ENCODE measurements around the gene PLPPR1.

PLPPR1 gene

DNA sequence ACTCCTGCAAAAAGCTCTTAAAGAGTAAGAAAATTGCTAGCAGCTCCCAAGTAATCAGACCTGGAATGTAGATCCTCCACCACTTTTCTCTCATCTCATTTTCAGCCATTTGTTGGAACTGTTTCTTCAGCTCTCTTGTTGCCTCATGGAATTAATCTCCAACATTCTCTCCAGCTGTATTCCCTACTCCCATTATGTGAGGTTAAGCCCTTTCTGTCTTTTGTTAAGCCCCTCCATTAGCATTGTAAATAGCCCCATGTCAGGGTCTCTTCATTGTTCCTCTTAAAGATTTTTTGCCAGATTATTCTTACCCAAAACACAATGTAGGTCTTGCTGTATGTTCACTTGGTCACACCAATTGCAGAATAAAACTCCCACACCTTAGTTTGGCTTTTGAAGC, 119.8 kb downstream of the PLPPR1 start:
- H3K14ac ChIP-seq (ENCODE audit: low read length), result no peak overlapping the region
- H2BK120ac ChIP-seq (ENCODE audit: insufficient read depth, low read length, poor library complexity), result no peak overlapping the region
- H3K27ac ChIP-seq (ENCODE audit: low read depth, low read length), result no peak overlapping the region
- H3K9me3 ChIP-seq (ENCODE audit: insufficient read depth, low read depth, low read length), result no peaks in the 10 kb centered on the region
- no peaks in the 10 kb centered on the region for H3K4me1 ChIP-seq (ENCODE audit: control insufficient read depth in 1 of 2, insufficient read depth in 2 of 2, low read length in 2 of 2)
- H3K79me1 ChIP-seq (ENCODE audit: low read length), result no peaks in the 10 kb centered on the region
- H3K4me3 ChIP-seq (ENCODE audit: low read depth, low read length), result no peak overlapping the region
- H4K8ac ChIP-seq (ENCODE audit: low read depth, low read length), result no peak overlapping the region
- no peak overlapping the region for H4K12ac ChIP-seq (ENCODE audit: low read depth, low read length)
- no peak overlapping the region for H2BK12ac ChIP-seq (ENCODE audit: low read length)
- H2AK5ac ChIP-seq (ENCODE audit: low read length), result no peak overlapping the region
- no peak overlapping the region for H3K4me2 ChIP-seq (ENCODE audit: low read length)
- H3K23ac ChIP-seq (ENCODE audit: low read length), result no peak overlapping the region
- no peak overlapping the region for H2AFZ ChIP-seq (ENCODE audit: insufficient read depth, low read length, poor library complexity)
- H3K4ac ChIP-seq (ENCODE audit: low read depth, low read length), result no peak overlapping the region
- no peak overlapping the region for H2BK5ac ChIP-seq (ENCODE audit: low read depth, low read length, poor library complexity)
- no peak overlapping the region for H4K91ac ChIP-seq (ENCODE audit: low read depth, low read length)
- H3K27me3 ChIP-seq (ENCODE audit: insufficient read depth, low read length), result no peaks in the 10 kb centered on the region
- H3K18ac ChIP-seq (ENCODE audit: low read length), result no peak overlapping the region
- H3K36me3 ChIP-seq (ENCODE audit: control insufficient read depth in 1 of 2, insufficient read depth in 2 of 2, low read length in 2 of 2), result no peaks in the 10 kb centered on the region
- no peaks in the 10 kb centered on the region for H3K79me2 ChIP-seq (ENCODE audit: control insufficient read depth, insufficient read depth, low read length, poor library complexity)
- H3K9ac ChIP-seq (ENCODE audit: low read length), result no peak overlapping the region
- DNase-seq, result no peak

- Histone ChIP-seq H3K4me1 (ENCODE audit: control insufficient read depth in 1 of 2, insufficient read depth in 2 of 2, low read length in 2 of 2) (no peaks in the 10 kb centered on the region), H4K8ac (ENCODE audit: low read depth, low read length) (no peak overlapping the region), H2AK5ac (ENCODE audit: low read length) (no peak overlapping the region), H3K79me2 (ENCODE audit: control insufficient read depth, insufficient read depth, low read length, poor library complexity) (no peaks in the 10 kb centered on the region), H3K27me3 (ENCODE audit: insufficient read depth, low read length) (no peaks in the 10 kb centered on the region), H3K36me3 (ENCODE audit: control insufficient read depth in 1 of 2, insufficient read depth in 2 of 2, low read length in 2 of 2) (no peaks in the 10 kb centered on the region), H3K4me3 (ENCODE audit: low read depth, low read length) (no peak overlapping the region), H3K9me3 (ENCODE audit: insufficient read depth, low read depth, low read length) (no peaks in the 10 kb centered on the region), H3K4me2 (ENCODE audit: low read length) (no peak overlapping the region), H2BK120ac (ENCODE audit: insufficient read depth, low read length, poor library complexity) (no peak overlapping the region), H4K91ac (ENCODE audit: low read depth, low read length) (no peak overlapping the region), H3K79me1 (ENCODE audit: low read length) (no peaks in the 10 kb centered on the region), H3K9ac (ENCODE audit: low read length) (no peak overlapping the region), H2BK12ac (ENCODE audit: low read length) (no peak overlapping the region), H2AFZ (ENCODE audit: insufficient read depth, low read length, poor library complexity) (no peak overlapping the region), H3K18ac (ENCODE audit: low read length) (no peak overlapping the region), H4K12ac (ENCODE audit: low read depth, low read length) (no peak overlapping the region), H3K14ac (ENCODE audit: low read length) (no peak overlapping the region), H2BK5ac (ENCODE audit: low read depth, low read length, poor library complexity) (no peak overlapping the region), H3K23ac (ENCODE audit: low read length) (no peak overlapping the region), H3K27ac (ENCODE audit: low read depth, low read length) (no peak overlapping the region), H3K4ac (ENCODE audit: low read depth, low read length) (no peak overlapping the region)
- no CpG with 5 or more reads among the region's 3 CpGs for WGBS (ENCODE audit: extremely low coverage, insufficient coverage, insufficient read length)
- DNase-seq, result no peak
Observed at GRCh38 chr9:101158361-101158760, 129.8 kb downstream of the PLPPR1 start.

GRCh38 chr9:101162231-101162630, 133.7 kb downstream of the PLPPR1 start:
- no peak overlapping the region for H3K4me2 ChIP-seq (ENCODE audit: low read length)
- no peak overlapping the region for H2AFZ ChIP-seq (ENCODE audit: insufficient read depth, low read length, poor library complexity)
- DNase-seq, result no peak
- no peak overlapping the region for H3K27ac ChIP-seq (ENCODE audit: low read depth, low read length)
- no peak overlapping the region for H3K4me3 ChIP-seq (ENCODE audit: low read depth, low read length)
- no peak overlapping the region for H3K9ac ChIP-seq (ENCODE audit: low read length)
- H3K79me2 ChIP-seq (ENCODE audit: control insufficient read depth, insufficient read depth, low read length, poor library complexity), result no peaks in the 10 kb centered on the region
- H3K18ac ChIP-seq (ENCODE audit: low read length), result no peak overlapping the region
- H3K36me3 ChIP-seq (ENCODE audit: control insufficient read depth in 1 of 2, insufficient read depth in 2 of 2, low read length in 2 of 2), result no peaks in the 10 kb centered on the region
- no peaks in the 10 kb centered on the region for H3K79me1 ChIP-seq (ENCODE audit: low read length)
- H3K9me3 ChIP-seq (ENCODE audit: insufficient read depth, low read depth, low read length), result no peaks in the 10 kb centered on the region
- no peak overlapping the region for H2AK5ac ChIP-seq (ENCODE audit: low read length)
- no peak overlapping the region for H2BK5ac ChIP-seq (ENCODE audit: low read depth, low read length, poor library complexity)
- no peak overlapping the region for H4K91ac ChIP-seq (ENCODE audit: low read depth, low read length)
- no peaks in the 10 kb centered on the region for H3K4me1 ChIP-seq (ENCODE audit: control insufficient read depth in 1 of 2, insufficient read depth in 2 of 2, low read length in 2 of 2)
- H3K23ac ChIP-seq (ENCODE audit: low read length), result no peak overlapping the region
- H2BK12ac ChIP-seq (ENCODE audit: low read length), result no peak overlapping the region
- no peak overlapping the region for H4K12ac ChIP-seq (ENCODE audit: low read depth, low read length)
- no peak overlapping the region for H3K4ac ChIP-seq (ENCODE audit: low read depth, low read length)
- no CpG with 5 or more reads among the region's 1 CpG for WGBS (ENCODE audit: extremely low coverage, insufficient coverage, insufficient read length)
- no peaks in the 10 kb centered on the region for H3K27me3 ChIP-seq (ENCODE audit: insufficient read depth, low read length)
- H4K8ac ChIP-seq (ENCODE audit: low read depth, low read length), result no peak overlapping the region
- H3K14ac ChIP-seq (ENCODE audit: low read length), result no peak overlapping the region
- no peak overlapping the region for H2BK120ac ChIP-seq (ENCODE audit: insufficient read depth, low read length, poor library complexity)

- peaks cover 0 to 1% of the 10 kb centered on the region in 2 experiments for H3K4me1 ChIP-seq (ENCODE audit: control insufficient read depth in 1 of 2, insufficient read depth in 2 of 2, low read length in 2 of 2)
- no peak overlapping the region for H3K18ac ChIP-seq (ENCODE audit: low read length)
- H3K36me3 ChIP-seq (ENCODE audit: control insufficient read depth in 1 of 2, insufficient read depth in 2 of 2, low read length in 2 of 2), result no peaks in the 10 kb centered on the region
- no peak overlapping the region for H4K8ac ChIP-seq (ENCODE audit: low read depth, low read length)
- H2BK120ac ChIP-seq (ENCODE audit: insufficient read depth, low read length, poor library complexity), result no peak overlapping the region
- no peaks in the 10 kb centered on the region for H3K79me1 ChIP-seq (ENCODE audit: low read length)
- no peak overlapping the region for H4K91ac ChIP-seq (ENCODE audit: low read depth, low read length)
- H3K9ac ChIP-seq (ENCODE audit: low read length), result no peak overlapping the region
- no peak overlapping the region for H4K12ac ChIP-seq (ENCODE audit: low read depth, low read length)
- DNase-seq, result no peak
- no peak overlapping the region for H3K14ac ChIP-seq (ENCODE audit: low read length)
- no peak overlapping the region for H3K23ac ChIP-seq (ENCODE audit: low read length)
- no peak overlapping the region for H2BK12ac ChIP-seq (ENCODE audit: low read length)
- H3K4me3 ChIP-seq (ENCODE audit: low read depth, low read length), result no peak overlapping the region
- no peak overlapping the region for H2BK5ac ChIP-seq (ENCODE audit: low read depth, low read length, poor library complexity)
- no peak overlapping the region for H3K4ac ChIP-seq (ENCODE audit: low read depth, low read length)
- no peak overlapping the region for H3K27ac ChIP-seq (ENCODE audit: low read depth, low read length)
- WGBS (ENCODE audit: extremely low coverage, insufficient coverage, insufficient read length), result no CpG with 5 or more reads among the region's 1 CpG
- H2AFZ ChIP-seq (ENCODE audit: insufficient read depth, low read length, poor library complexity), result no peak overlapping the region
- no peak overlapping the region for H3K4me2 ChIP-seq (ENCODE audit: low read length)
- no peaks in the 10 kb centered on the region for H3K79me2 ChIP-seq (ENCODE audit: control insufficient read depth, insufficient read depth, low read length, poor library complexity)
- no peak overlapping the region for H2AK5ac ChIP-seq (ENCODE audit: low read length)
- no peaks in the 10 kb centered on the region for H3K9me3 ChIP-seq (ENCODE audit: insufficient read depth, low read depth, low read length)
- H3K27me3 ChIP-seq (ENCODE audit: insufficient read depth, low read length), result no peaks in the 10 kb centered on the region
Observed at GRCh38 chr9:101165131-101165530, 136.6 kb downstream of the PLPPR1 start.
